Suprapubic skin (tissue), 4 donors: ENCODE data around the gene KCNIP3. TPM values are rescaled to one million over a fixed set of nuclear protein-coding genes. Genes with fewer than 3 reads are reported as not detected.
"Not testable (repeated sequence)": the region's sequence is repeated elsewhere in the genome, so short reads cannot be mapped to it uniquely, and the experiment has no call there.

Experiments used
- DNase-seq, 2 donors: peaks; one replicate each; pipeline ENCODE4 v3.0.0-alpha.2; 2019; ENCODE audit warnings: low spot score in 2 of 2
- H3K27ac ChIP-seq: fragments of 200-600 bp; sonication (generic); one replicate; pipeline ENCODE4 v1.5.1; 2019
- H3K27me3 ChIP-seq: fragments of 200-600 bp; sonication (generic); one replicate; pipeline ENCODE4 v1.5.1; 2019
- H3K36me3 ChIP-seq: fragments of 200-600 bp; sonication (generic); one replicate; pipeline ENCODE4 v1.5.1; 2019
- H3K4me1 ChIP-seq: fragments of 200-600 bp; sonication (generic); one replicate; pipeline ENCODE4 v1.5.1; 2019
- H3K4me3 ChIP-seq: fragments of 200-600 bp; sonication (generic); one replicate; pipeline ENCODE4 v1.5.1; 2019; ENCODE audit warnings: mild to moderate bottlenecking
- H3K9me3 ChIP-seq: fragments of 200-600 bp; sonication (generic); one replicate; pipeline ENCODE4 v1.5.1; 2019
- EP300 ChIP-seq: sonication (generic); formaldehyde crosslinking; IDR thresholded peaks from one replicate; pipeline ENCODE4 v1.6.1; 2017; ENCODE audit warnings: antibody characterized with exemption
- POLR2A ChIP-seq, 2 donors: fragments of 450-650 bp; IDR thresholded peaks; one replicate each; pipeline ENCODE4 v1.6.1; 2017; ENCODE audit warnings: antibody characterized with exemption in 2 of 2, mild to moderate bottlenecking in 2 of 2, moderate library complexity in 2 of 2
- POLR2AphosphoS5 ChIP-seq, 3 donors: sonication (generic); formaldehyde crosslinking; IDR thresholded peaks; one replicate each; pipeline ENCODE4 v1.6.1; 2017; ENCODE audit warnings: antibody characterized with exemption in 3 of 3
- WGBS: methylation state at CpG from one replicate; pipeline ENCODE4 v1.1.5; 2018; 5-methylcytosine and 5-hydroxymethylcytosine counted together
- total RNA-seq, 4 donors: library from RNA; depleted of rRNA; stranded (reverse); fragments of >200 nt; gene quantifications; one replicate each; pipeline ENCODE4 v1.1.0, GENCODE V29; 2016
- TF ChIP-seq, protein P1 (sequence below), 2 donors: fragments of 200-600 bp in 1 of 2; fragments of 450-650 bp in 1 of 2; sonication (generic) in 1 of 2; IDR thresholded peaks; one replicate each; pipeline ENCODE4 v1.5.1; 2016 to 2019; ENCODE audit warnings: antibody characterized with exemption in 2 of 2, mild to moderate bottlenecking in 1 of 2, moderate library complexity in 1 of 2

The KCNIP3 gene
- total RNA-seq, 4 donors from 2014 or later = 7.1 to 21.6 (median 13.6) TPM

DNA sequence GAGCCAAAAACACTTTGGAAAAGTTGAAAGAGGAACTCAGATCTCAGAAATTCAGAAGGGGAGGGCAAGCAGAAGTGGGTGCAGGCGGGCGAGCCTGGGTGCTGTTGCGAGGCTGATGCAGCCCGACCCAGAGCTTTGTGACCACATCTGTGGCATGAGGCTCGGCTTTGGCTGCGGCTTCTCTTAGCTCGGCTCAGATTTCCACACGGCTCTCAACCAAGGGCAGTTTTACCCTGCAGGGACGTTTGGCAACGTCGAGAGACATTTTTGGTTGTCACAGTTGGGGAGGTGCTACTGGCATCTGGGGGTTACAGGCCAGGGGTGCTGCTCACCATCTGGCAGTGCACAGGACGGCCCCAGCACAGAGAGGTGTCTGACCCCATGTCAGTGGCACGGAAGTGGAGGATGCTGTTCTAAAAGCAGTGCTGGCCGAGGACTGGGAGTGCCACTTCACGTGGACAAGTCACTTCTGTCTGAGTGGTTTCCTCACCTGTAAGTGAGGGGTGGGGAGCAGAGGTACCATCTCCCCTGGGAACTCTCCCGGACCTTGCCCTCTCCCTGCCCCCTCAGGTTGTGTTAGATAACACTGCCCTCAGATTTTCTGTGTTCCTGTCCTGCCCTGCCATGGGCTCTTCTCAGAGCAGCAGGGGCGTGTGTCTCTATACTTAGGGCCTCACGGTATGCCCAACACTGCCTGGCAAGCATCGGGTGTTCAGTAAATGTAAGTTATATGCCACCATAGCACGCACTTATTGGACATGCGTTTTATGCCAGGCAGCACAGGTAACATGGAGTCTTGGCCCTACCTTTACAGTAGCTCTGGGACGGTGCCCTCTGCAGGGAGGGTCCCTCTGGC, 56.7 kb downstream of the KCNIP3 start:
- H3K27ac ChIP-seq = no peak overlapping the region
- WGBS = 87% methylated on average over 16 of the region's 22 CpGs
- H3K4me1 ChIP-seq = peaks cover under 1% of the 10 kb centered on the region
- H3K9me3 ChIP-seq = no peaks in the 10 kb centered on the region
- H3K36me3 ChIP-seq = no peaks in the 10 kb centered on the region
- TF ChIP-seq POLR2AphosphoS5 (IDR thresholded peaks at IDR 0.05) (no peak), EP300 (no peak), POLR2A (IDR thresholded peaks at IDR 0.05) (no peak)
- TF ChIP-seq, protein P1, sequence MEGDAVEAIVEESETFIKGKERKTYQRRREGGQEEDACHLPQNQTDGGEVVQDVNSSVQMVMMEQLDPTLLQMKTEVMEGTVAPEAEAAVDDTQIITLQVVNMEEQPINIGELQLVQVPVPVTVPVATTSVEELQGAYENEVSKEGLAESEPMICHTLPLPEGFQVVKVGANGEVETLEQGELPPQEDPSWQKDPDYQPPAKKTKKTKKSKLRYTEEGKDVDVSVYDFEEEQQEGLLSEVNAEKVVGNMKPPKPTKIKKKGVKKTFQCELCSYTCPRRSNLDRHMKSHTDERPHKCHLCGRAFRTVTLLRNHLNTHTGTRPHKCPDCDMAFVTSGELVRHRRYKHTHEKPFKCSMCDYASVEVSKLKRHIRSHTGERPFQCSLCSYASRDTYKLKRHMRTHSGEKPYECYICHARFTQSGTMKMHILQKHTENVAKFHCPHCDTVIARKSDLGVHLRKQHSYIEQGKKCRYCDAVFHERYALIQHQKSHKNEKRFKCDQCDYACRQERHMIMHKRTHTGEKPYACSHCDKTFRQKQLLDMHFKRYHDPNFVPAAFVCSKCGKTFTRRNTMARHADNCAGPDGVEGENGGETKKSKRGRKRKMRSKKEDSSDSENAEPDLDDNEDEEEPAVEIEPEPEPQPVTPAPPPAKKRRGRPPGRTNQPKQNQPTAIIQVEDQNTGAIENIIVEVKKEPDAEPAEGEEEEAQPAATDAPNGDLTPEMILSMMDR (IDR thresholded peaks at IDR 0.05) = no peak
- DNase-seq = peak in 1 of 2 donors; percentile 67
- H3K27me3 ChIP-seq = no peaks in the 10 kb centered on the region
- no peak overlapping the region for H3K4me3 ChIP-seq

DNA sequence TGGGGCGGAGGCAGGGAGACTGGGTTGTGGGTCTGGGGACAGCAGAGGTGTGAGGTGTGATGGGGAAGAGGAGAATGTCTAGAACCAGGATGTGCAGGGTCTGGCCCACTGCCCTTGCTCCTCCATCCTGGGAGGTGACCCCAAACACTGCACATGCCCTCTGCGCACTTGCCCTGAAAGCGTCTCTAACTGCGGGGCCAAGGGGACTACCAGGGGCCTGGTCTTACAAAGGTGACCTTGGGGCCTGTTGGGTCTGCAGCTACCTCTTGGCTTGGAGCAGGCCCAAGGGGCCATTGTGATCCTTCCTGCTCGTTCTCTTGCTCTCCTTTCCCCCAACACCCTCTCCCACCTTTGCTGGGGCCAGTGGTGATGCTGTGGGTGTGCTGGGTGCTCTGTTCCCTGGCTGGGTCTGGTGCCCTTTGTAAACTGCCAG, 57.3 kb downstream of the KCNIP3 start:
- 96% methylated on average over 5 of the region's 5 CpGs for WGBS
- Histone ChIP-seq H3K27ac (no peak overlapping the region), H3K4me1 (peaks cover 3% of the 10 kb centered on the region), H3K4me3 (no peak overlapping the region), H3K36me3 (no peaks in the 10 kb centered on the region), H3K27me3 (no peaks in the 10 kb centered on the region), H3K9me3 (no peaks in the 10 kb centered on the region)
- TF ChIP-seq POLR2A (IDR thresholded peaks at IDR 0.05) = no peak
- no peak for TF ChIP-seq POLR2AphosphoS5 (IDR thresholded peaks at IDR 0.05)
- TF ChIP-seq EP300 = no peak
- TF ChIP-seq, protein P1 (IDR thresholded peaks at IDR 0.05) = no peak
- no peak for DNase-seq

DNA sequence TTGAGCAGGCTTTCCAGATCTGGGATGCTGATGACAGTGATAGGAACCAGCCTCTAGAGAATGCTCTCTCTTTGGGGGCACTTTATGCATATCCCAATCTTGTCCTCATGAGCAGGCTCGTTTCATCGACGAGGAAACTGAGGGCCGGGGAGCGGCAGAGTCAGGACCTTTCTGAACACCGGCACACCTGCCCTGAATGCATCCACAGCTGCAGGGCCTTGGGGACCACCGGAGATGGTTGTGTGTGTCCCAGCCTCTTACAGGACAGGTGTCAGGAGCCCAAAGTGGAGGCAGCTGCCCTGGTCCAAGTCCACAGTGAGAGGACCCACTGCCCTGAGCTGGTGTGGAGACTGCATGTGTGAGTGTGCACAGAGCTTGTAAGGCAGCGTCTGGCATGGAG, 57.8 kb downstream of the KCNIP3 start:
- Histone ChIP-seq H3K4me1 (peaks cover 6% of the 10 kb centered on the region), H3K27me3 (no peaks in the 10 kb centered on the region), H3K27ac (no peak overlapping the region), H3K4me3 (no peak overlapping the region), H3K36me3 (no peaks in the 10 kb centered on the region), H3K9me3 (no peaks in the 10 kb centered on the region)
- 91% methylated on average over 8 of the region's 8 CpGs for WGBS
- peak in 1 of 2 donors; percentile 70 for DNase-seq
- TF ChIP-seq POLR2AphosphoS5 (IDR thresholded peaks at IDR 0.05) (no peak), POLR2A (IDR thresholded peaks at IDR 0.05) (no peak), EP300 (no peak)
- TF ChIP-seq, protein P1 (IDR thresholded peaks at IDR 0.05) = no peak

DNA sequence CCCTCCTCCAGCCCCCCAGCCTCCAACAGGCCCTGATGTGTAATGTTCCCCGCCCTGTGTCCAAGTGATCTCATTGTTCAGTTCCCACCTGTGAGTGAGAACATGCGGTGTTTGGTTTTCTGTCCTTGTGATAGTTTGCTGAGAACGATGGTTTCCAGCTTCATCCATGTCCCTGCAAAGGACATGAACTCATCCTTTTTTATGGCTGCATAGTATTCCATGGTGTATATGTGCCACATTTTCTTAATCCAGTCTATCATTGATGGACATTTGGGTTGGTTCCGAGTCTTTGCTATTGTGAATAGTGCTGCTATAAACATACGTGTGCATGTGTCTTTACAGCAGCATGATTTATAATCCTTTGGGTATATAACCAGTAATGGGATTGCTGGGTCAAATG, 58.3 kb downstream of the KCNIP3 start:
- not testable (repeated sequence) for H3K4me1 ChIP-seq, H3K27ac ChIP-seq, H3K36me3 ChIP-seq, H3K27me3 ChIP-seq, H3K9me3 ChIP-seq, H3K4me3 ChIP-seq
- DNase-seq = peak in 1 of 2 donors; percentile 43
- 91% methylated on average over 5 of the region's 5 CpGs for whole genome bisulfite sequencing

DNA sequence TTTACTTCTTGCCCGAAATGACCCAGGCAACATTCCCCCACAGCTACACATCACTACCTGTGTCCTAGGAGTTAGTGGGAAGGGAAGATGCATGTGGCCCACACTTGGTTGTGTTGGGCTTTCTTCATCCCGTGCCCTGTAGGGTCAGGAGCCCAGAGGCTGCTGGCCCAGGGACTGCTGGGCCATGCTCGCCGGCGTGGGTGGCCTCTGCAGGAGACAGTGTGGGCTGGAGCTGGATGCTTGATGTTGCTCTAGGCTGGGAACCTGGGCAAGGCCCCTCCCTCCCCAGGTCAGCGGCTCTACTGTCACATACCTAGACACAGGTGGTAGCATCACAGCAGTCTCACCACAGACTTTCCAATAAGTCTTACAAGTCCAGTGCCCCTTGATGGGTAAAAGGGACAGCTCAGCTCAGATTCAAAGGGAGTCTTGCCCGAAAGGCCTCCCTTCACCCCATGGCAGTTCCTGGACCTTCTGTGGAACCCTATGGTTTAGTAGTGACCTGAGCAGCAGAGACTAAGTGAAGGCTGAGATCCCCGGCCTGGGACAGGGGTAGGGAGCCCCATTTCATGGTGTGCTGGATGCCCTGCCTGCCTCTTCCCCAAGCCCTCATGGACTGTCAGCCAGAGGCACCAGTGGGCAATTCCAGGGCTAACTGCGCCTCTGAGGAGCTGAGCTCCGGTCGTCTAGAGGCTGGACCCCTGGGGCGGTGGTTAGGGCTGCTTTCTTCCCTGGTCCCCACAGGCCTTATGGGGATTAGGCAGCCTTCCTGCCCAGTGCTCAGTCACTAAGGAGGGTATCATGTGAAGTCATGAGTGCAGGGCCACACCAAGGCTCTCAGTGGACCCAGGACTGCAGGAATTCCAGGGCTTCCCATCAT, 59.9 kb downstream of the KCNIP3 start:
- H3K27ac ChIP-seq = no peak overlapping the region
- no peak overlapping the region for H3K4me3 ChIP-seq
- no peaks in the 10 kb centered on the region for H3K27me3 ChIP-seq
- DNase-seq = peak in 1 of 2 donors; percentile 68
- no peaks in the 10 kb centered on the region for H3K9me3 ChIP-seq
- H3K4me1 ChIP-seq = peaks cover 6% of the 10 kb centered on the region
- WGBS = 90% methylated on average over 2 of the region's 12 CpGs
- TF ChIP-seq POLR2AphosphoS5 (IDR thresholded peaks at IDR 0.05) (no peak), EP300 (no peak), POLR2A (IDR thresholded peaks at IDR 0.05) (no peak)
- TF ChIP-seq, protein P1 (IDR thresholded peaks at IDR 0.05) = no peak
- no peaks in the 10 kb centered on the region for H3K36me3 ChIP-seq
